ENCODE results near the gene NECTIN3. TPM values are rescaled to one million over a fixed set of nuclear protein-coding genes. Genes with fewer than 3 reads are reported as not detected.

Gene NECTIN3
- total RNA-seq, 1 donor = 53.9 TPM

DNA sequence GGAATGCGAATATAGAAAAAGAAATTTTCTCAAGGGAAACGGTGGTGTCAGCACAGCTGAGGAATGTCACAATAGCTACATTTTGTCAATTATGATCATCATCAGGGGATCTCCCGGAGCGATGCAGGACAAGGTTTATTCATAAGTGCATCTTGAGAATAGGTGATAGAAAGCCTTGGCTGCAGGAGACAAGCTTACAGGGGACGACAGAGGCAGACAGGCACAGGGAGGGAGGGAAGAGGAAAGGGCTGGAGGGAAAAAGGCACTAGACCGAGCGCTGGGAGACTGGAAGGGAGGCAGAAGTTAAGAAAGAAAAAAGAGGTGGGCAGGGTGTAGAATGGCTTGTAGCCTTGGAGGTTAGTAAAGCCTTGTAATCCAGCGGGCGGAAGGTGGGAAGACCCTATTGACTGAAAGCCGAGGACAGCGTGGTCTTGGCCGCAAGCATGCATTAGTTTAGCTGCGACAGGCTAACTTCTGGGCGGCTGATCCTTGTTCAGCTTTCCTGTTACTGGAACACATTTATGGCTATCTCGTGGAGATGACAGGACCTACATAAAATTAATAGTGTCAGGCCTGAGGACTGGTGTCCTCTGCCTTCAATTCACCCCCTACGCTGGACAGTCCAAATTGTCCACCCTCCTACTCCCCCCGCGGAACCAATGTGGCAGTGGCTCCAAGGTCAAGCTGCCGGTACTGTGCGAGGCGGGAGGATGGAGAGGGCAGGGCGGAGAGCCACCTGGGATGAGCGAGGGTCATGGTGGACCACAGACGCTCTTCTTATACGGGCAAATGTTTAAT, 1.4 kb upstream of the NECTIN3 start:
- peak overlapping the region; percentile 97 for H3K4me3 ChIP-seq (ENCODE audit: low read depth, low read length)
- DNase-seq (ENCODE audit: low read depth) = no peak
- TF ChIP-seq, protein P1, sequence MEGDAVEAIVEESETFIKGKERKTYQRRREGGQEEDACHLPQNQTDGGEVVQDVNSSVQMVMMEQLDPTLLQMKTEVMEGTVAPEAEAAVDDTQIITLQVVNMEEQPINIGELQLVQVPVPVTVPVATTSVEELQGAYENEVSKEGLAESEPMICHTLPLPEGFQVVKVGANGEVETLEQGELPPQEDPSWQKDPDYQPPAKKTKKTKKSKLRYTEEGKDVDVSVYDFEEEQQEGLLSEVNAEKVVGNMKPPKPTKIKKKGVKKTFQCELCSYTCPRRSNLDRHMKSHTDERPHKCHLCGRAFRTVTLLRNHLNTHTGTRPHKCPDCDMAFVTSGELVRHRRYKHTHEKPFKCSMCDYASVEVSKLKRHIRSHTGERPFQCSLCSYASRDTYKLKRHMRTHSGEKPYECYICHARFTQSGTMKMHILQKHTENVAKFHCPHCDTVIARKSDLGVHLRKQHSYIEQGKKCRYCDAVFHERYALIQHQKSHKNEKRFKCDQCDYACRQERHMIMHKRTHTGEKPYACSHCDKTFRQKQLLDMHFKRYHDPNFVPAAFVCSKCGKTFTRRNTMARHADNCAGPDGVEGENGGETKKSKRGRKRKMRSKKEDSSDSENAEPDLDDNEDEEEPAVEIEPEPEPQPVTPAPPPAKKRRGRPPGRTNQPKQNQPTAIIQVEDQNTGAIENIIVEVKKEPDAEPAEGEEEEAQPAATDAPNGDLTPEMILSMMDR (IDR thresholded peaks at IDR 0.05; ENCODE audit: insufficient read depth, low read length) = no peak

DNA sequence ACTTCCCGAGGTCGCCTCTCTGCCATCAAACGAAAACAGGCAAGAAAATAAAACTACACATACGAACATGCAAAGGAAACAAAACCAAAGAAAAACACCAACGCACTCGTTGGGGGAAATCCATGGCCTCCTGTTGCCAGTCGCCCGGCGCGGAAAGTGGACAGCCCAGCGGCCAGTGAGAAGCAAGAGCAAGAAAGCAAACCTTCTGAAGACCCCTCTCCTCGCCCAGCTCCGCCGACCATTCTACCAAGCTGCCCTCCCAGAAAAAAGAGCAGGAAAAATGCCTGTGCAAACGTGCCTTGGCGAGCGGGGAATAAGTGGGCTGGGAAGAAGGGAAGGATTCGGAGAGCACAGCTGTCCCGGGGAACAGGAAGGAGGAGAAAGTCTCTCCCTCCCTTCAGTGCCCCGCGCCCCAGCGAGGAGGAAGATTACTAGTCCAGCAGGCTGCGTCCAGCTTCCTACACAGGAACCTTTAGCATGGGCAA, 802 bp upstream of the NECTIN3 start:
- TF ChIP-seq, protein P1 (IDR thresholded peaks at IDR 0.05; ENCODE audit: insufficient read depth, low read length) = no peak
- no peak for DNase-seq (ENCODE audit: low read depth)
- H3K4me3 ChIP-seq (ENCODE audit: low read depth, low read length) = peak overlapping the region; percentile 97

DNA sequence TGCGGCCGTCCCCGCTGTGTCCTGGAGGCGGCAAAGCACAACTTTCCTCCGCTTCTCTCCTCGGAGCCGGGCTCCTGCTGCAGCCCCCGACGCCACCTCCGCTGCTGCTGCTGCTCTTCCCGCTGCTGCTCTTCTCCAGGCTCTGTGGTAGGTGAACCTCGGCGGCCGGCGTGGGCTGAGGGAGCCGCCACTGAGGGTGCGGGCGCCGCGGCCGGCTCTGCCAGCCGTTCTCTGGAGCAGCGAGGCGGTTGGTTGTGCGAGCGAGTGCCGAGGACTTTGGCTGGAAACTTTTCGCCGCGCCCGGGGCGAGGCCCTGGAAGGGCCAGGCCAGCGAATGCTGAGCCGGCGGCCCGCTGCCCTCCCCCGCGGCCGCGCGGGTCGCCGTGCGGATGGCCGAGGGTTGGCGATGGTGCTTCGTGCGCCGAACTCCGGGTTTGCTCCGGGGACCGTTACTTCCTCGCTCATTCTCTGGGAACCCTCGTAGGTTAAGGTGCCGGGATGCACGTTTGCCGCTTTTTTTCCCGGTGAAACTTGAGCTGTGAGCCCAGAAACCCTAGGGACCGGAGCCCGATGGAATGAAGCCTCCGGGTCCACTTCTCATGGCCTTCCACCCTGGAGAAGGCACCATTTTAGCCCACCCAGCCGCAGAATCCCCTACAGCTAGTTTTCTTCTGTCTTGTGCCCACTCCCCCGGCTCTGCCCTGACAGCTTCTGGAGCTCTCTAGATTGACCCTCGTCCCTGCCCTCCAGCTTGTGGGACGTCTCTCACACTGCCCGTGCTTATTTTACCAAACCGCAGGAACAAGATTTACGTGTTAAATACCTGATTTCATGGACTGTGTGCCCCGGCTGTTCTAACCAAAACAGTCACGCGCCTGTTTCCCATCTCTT, 660 bp downstream of the NECTIN3 start:
- peak; percentile 33 for DNase-seq (ENCODE audit: low read depth)
- peak overlapping the region; percentile 97 for H3K4me3 ChIP-seq (ENCODE audit: low read depth, low read length)
- TF ChIP-seq, protein P1 (IDR thresholded peaks at IDR 0.05; ENCODE audit: insufficient read depth, low read length) = no peak

DNA sequence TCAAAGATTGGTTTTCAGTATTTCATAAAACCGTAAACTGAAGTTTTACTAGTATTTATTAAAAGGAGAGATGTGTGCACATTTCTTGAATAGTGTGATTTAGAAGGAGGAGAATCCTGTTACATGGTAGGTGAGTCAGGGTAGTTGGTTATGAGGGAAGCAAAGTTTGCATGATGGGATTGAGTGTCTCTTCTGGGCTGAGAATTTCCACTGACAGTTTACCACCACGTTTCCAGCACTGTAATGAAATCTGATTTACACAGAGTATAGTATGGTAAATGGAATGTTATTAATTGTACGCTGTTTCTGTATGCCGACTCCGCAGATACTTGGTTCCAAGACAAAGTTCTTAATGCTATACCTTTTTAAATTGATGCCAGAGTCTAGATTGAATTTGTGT, 1.6 kb downstream of the NECTIN3 start:
- peak overlapping the region; percentile 97 for H3K4me3 ChIP-seq (ENCODE audit: low read depth, low read length)
- TF ChIP-seq, protein P1 (IDR thresholded peaks at IDR 0.05; ENCODE audit: insufficient read depth, low read length) = no peak
- DNase-seq (ENCODE audit: low read depth) = peak; percentile 38

DNA sequence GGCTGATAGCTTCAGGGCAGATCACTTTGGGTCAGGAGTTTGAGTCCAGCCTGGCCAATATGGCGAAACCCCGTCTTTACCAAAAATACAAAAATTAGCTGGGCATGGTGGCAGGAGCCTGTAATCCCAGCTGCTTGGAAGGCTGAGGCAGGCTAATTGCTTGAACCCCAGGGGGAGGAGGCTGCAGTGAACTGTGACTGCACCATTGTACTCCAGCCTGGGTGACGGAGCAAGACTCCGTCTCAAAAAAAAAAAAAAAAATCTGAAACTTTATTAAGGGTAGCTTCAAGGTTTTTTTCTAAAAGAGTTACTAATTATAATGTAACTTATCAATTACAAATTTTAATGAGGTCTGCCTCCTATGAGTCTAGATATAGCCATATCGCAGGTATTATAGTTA, 5.1 kb downstream of the NECTIN3 start:
- TF ChIP-seq, protein P1 (IDR thresholded peaks at IDR 0.05; ENCODE audit: insufficient read depth, low read length) = no peak

DNA sequence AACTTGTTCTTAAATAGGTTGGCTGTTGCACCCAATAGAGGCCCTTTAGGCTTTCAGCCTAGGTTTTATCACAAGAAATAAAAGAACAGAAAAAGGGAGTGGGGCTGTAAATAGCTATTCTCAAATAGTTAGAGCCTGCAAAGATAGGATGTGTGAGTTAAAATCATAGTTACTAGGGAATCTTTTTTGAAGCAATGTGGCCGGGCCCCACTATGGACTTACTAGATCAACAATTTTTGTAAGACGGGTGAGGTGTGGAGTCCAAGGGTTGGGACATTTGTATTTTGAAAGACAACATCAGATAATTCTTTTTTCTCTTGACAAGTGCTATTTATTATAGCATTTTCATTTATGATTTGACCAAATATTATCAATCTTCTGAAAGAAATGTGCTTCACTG, 5.8 kb downstream of the NECTIN3 start:
- TF ChIP-seq, protein P1 (IDR thresholded peaks at IDR 0.05; ENCODE audit: insufficient read depth, low read length) = no peak
- no peak overlapping the region for H3K4me3 ChIP-seq (ENCODE audit: low read depth, low read length)
- DNase-seq (ENCODE audit: low read depth) = no peak

More for the DNA sequence above, 5.1 kb downstream of the NECTIN3 start:
- H3K4me3 ChIP-seq (ENCODE audit: low read depth, low read length) = no peak overlapping the region
- DNase-seq (ENCODE audit: low read depth) = no peak

All from fibroblast of the aortic adventitia (primary cell).